Activated T-cell treated with anti-CD3 and anti-CD28 coated beads for 48 hours (primary cell): Measurements from ENCODE around the gene SPRED3.

Experiments used
- DNase-seq: peaks from one replicate; pipeline ENCODE4 v3.0.0-alpha.2; 2020; ENCODE audit warnings: low read depth

The SPRED3 gene

GRCh38 chr19:38371081-38371480 lies 17.4 kb upstream of the SPRED3 start:
- no peak for DNase-seq

GRCh38 chr19:38373907-38374331 lies 14.6 kb upstream of the SPRED3 start:
- no peak for DNase-seq

DNA sequence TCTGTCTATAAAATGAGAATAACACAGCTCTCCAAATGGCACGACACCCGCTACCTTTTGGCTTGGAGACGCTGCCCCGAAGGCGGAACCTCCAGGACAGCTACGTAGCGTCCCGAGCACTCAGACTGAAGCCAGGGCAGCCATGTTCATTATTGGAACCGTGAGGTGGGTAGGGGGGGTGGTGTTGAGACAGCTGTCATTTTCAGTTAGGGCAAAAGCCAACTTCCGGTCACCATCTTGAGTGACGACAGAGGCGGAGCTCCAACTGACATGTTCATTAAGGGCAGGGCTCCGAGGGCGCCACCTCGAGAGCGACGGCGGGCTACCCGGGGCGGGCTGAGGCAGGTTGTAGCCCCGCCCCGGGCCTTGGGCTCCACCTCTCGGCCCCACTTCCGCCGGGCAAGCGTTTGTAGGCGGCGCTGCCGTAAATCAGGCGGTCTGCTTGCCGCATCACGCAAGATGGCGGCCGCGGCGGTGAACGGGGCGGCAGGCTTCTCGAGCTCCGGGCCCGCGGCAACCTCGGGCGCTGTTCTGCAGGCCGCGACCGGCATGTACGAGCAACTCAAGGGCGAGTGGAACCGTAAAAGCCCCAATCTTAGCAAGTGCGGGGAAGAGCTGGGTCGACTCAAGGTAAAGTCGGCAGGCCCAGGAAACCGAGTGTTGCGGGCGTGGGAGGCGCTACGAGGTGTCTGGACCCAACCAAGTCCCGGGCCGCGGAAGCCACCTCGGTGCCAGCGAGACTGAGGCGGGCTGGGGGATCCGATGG lies 14.0 kb upstream of the SPRED3 start, which contains the start of gene PSMD8:
Gene PSMD8, plus strand, starts transcription at position 240 of the 766 bp plus-strand sequence. Its CDS starts 31 bp downstream, at position 271.
- peak; percentile 99 for DNase-seq

GRCh38 chr19:38375098-38375493 lies 13.4 kb upstream of the SPRED3 start:
- no peak for DNase-seq

- DNase-seq: no peak
Measured at GRCh38 chr19:38375748-38376147, 12.7 kb upstream of the SPRED3 start.

DNA sequence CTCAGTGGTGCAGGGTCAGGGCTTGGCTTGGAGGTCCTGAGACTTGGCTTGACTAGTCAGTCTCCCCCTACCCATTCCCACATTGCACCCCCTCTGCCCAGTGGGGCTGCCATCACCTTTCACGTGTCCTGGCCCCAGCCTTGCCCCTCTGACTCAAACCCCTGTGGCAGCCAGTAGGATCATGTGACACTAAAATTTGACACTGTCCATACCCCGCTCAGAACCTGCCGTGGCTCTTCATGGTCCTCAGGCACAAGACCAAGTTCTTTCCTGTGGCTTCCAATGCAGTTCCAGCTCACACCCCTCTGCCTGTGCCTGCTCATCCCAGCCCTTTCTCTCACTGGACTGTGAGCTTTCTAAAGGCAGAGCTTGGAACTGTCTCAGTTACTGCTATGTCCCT lies 11.9 kb upstream of the SPRED3 start:
- DNase-seq: no peak

- no peak for DNase-seq
Measured at GRCh38 chr19:38377052-38377451, 11.4 kb upstream of the SPRED3 start.

DNA sequence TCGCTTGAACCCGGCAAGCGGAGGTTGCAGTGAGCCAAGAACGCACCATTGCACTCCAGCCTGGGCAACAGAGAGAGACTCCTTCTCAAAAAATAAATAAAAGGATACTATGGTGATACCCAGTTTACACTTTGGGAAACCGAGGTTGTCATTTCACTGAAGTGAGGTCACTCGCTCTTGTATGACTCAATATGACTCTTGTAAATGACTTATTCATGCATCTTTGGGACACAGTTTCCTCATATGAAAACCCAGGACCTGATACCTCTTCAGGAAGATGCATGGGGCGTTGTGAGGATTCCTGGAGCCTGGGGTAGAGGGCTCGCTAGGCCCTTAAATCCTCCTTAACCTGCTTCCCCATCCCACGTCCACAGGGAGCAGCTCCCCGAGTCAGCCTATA lies 9.6 kb upstream of the SPRED3 start:
- no peak for DNase-seq

DNA sequence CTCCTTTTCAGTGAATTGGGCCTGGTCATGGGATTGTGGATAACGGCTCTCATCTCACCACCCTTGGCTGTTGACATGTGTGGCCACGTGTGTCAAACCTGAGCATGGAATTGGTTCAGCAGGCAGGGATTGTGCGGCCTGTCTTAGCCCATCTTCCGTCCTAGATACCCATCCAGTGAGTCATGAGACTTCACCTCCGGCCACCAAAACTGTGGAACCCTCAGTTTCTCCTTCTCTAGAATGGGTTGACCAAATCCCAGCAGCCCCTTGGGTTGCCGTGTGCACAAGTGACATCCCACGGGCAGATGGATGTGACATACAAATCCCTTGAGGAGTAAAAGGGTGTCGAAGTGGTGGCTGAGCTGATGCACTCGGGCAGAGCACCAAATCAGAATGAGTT lies 7.4 kb upstream of the SPRED3 start:
- no peak for DNase-seq

GRCh38 chr19:38383184-38383583 lies 5.3 kb upstream of the SPRED3 start:
- no peak for DNase-seq

DNA sequence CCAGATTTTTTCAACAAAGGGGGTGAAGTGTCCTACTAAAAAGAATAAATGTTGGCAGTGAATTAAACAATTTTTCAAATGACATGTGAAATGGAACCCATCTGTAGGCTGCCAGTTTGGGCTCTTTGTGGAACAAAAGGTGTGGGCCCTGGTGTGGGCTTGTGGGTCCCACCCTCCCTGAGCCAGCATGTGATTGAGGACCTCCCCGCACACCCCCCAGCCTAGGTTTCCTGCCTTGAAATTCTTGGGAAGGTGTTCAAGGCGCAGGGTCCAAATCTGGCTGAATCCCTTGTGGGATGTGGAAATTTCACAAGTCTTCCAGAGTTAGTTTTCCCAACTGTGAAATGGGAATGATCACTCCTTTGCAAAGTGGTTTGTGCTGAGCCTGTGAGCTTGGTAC lies 4.8 kb upstream of the SPRED3 start:
- no peak for DNase-seq

DNA sequence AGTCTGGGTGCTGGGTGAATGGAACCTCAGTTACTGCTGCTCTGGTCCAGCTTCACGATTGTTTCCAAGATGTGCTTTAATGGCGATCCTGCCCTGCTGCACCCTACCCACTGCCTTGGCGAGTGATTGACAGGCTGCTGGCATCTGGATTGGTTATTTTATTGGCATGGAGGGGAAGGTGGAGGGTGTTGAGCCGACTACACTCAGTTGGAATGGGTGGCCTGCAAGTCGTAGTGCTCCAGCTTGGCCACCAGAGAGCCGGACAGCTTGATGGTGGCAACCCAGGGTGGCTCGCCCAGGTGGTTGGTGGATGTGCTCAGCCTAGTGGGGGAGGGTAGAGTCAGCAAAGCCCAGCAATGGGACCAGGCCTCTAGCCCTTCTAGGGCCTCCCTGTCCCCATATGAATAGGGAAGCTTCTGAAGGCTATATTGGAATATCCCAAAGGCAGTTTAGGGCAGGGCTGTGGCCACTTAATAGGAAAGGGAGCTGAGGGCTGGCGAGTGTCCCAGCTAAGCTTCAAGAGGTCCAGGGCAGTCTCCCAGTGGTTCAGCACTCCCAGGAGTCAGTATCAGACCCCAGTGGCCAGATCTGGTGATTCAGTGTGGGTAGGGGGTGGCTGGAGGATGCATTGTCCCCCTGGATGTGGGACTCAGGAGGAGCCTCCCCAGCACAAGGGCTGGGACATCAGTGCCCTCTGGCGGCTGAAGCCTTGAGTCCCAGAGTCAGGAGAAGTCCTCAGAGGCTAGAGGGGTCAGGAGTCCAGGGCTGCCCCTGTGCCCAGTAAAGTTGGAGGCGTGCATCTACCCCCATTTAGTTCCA lies 4.1 kb upstream of the SPRED3 start:
- no peak for DNase-seq

GRCh38 chr19:38385057-38385803 lies 3.3 kb upstream of the SPRED3 start:
- DNase-seq: no peak

DNA sequence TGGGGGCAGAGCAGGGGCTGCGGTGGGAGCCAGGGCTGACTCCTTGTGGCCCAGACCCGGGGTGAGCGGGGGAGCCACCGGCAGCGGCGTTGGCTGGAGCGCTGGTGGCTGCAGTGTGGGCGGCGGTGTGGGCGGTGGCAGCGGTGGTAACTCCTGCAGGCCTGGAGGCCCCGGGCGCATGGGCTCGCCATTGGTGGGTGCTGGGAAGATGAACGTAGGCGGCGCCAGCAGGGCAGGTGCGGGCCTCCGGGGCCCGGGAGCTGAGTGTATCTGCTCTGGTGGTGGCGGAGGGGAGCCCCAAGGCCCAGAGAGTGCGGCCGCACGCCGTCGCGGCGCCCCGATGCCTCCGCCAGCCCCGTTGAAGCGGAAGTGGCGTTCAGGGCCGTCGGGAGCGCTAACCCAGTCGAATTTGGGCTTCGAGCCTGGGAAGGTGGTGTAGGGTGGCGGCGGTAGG lies 2.7 kb upstream of the SPRED3 start:
- DNase-seq: no peak

DNA sequence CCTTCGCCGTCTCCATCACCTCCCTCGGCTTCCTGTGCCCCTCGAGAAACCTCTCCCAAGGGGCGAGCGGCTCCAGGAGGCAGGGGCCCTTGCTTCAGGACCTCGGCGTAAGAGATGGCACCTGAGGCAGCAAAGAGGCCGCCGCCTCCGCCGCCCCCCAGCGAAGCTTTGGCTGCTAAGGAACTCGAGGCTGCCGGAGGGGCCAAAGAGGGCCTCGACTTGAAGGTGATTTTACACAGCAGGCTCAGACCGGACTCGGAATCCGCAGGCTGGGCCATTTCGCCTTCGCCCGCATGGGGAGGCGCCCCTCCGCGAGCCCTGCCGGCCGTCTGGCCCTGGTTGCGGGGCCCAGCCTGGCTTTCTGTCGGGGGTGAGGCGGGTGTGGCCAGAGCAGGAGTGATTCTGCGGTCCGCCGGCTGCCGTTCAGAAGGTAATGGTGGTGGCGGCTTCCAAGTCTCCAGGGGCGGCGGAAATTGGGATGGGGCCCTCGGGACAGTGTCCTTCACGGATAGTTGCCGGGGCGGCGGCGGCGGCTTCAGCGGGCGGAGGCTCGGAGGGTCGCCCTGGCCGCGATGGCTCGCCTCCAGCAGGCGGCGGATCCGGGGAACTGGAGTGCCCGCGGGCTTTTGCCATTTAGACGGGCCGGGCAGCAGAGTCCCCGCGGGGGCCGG lies 2.1 kb upstream of the SPRED3 start:
- DNase-seq: no peak

DNA sequence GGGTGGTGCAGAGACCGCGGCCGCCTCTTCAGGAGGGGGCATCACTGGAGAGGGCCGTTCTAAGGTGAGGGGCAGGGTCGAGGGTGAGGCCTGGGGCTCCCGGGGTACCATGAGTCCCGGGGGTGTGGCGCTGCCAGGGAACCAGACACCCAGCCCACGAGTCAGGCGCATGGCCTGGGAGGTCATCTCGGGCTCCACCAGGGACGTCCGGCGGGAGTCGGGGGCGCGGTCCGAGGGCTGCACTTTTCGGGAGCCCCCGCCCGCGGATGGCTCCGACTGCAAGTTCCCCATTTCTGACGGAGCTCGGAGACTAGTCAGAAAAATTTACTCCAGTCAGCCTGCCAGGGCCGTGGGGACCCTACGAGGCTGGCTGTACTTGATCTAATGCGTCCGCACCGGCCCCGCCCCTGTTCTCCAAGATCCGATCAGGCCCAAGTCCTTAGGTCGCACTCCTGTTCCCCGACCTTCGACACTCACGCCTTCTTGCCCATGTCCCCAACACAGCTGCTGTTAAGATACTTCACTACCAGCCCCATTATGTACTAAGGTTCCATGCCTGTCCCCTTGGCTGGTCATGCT lies 1.4 kb upstream of the SPRED3 start:
- no peak for DNase-seq

- DNase-seq: peak; percentile 80
Measured at GRCh38 chr19:38387550-38388348, 748 bp upstream of the SPRED3 start, which contains the start of gene GGN. Gene GGN, minus strand, starts transcription at chr19:38388034. Its CDS starts 773 bp downstream, at chr19:38387261.

GRCh38 chr19:38389101-38389925 lies 816 bp downstream of the SPRED3 start:
- DNase-seq: no peak
